ENCODE data around the gene PARVA.

PARVA gene

GRCh38 chr11:12464303-12464702 is 86.9 kb downstream of the PARVA start:
- no peak overlapping the region for H3K4me3 ChIP-seq (ENCODE audit: low read depth, low read length)
- no peak for DNase-seq (ENCODE audit: low read depth)
- no peak for TF ChIP-seq CTCF (IDR thresholded peaks at IDR 0.05; ENCODE audit: low read depth, low read length, missing control alignments)

GRCh38 chr11:12465332-12465731 is 88.0 kb downstream of the PARVA start:
- TF ChIP-seq CTCF (IDR thresholded peaks at IDR 0.05; ENCODE audit: low read depth, low read length, missing control alignments), result no peak
- DNase-seq (ENCODE audit: low read depth), result no peak

GRCh38 chr11:12467610-12468009 is 90.2 kb downstream of the PARVA start:
- DNase-seq (ENCODE audit: low read depth), result no peak
- no peak overlapping the region for H3K4me3 ChIP-seq (ENCODE audit: low read depth, low read length)
- no peak for TF ChIP-seq CTCF (IDR thresholded peaks at IDR 0.05; ENCODE audit: low read depth, low read length, missing control alignments)

More at GRCh38 chr11:12465332-12465731, 88.0 kb downstream of the PARVA start:
- no peak overlapping the region for H3K4me3 ChIP-seq (ENCODE audit: low read depth, low read length)

GRCh38 chr11:12469451-12469850 is 92.1 kb downstream of the PARVA start:
- no peak for DNase-seq (ENCODE audit: low read depth)
- H3K4me3 ChIP-seq (ENCODE audit: low read depth, low read length), result no peak overlapping the region
- no peak for TF ChIP-seq CTCF (IDR thresholded peaks at IDR 0.05; ENCODE audit: low read depth, low read length, missing control alignments)

GRCh38 chr11:12470236-12470635 is 92.9 kb downstream of the PARVA start:
- DNase-seq (ENCODE audit: low read depth), result no peak
- TF ChIP-seq CTCF (IDR thresholded peaks at IDR 0.05; ENCODE audit: low read depth, low read length, missing control alignments), result no peak
- H3K4me3 ChIP-seq (ENCODE audit: low read depth, low read length), result no peak overlapping the region

- TF ChIP-seq CTCF (IDR thresholded peaks at IDR 0.05; ENCODE audit: low read depth, low read length, missing control alignments), result no peak
- no peak overlapping the region for H3K4me3 ChIP-seq (ENCODE audit: low read depth, low read length)
- no peak for DNase-seq (ENCODE audit: low read depth)
Measured at GRCh38 chr11:12472401-12473005, 95.1 kb downstream of the PARVA start.

- no peak for DNase-seq (ENCODE audit: low read depth)
- no peak for TF ChIP-seq CTCF (IDR thresholded peaks at IDR 0.05; ENCODE audit: low read depth, low read length, missing control alignments)
- no peak overlapping the region for H3K4me3 ChIP-seq (ENCODE audit: low read depth, low read length)
Measured at GRCh38 chr11:12473381-12473780, 96.0 kb downstream of the PARVA start.
